Tongue (tissue), 2 donors: ENCODE measurements around the gene PGPEP1. TPM values are rescaled to one million over a fixed set of nuclear protein-coding genes. Genes with fewer than 3 reads are reported as not detected.
"Not testable (repeated sequence)": the region's sequence is repeated elsewhere in the genome, so short reads cannot be mapped to it uniquely, and the experiment has no call there.

Experiments
- DNase-seq: peaks from one replicate; pipeline ENCODE4 v3.0.0-alpha.2; 2015
- total RNA-seq: library from RNA; depleted of rRNA; stranded (reverse); fragments of >200 nt; gene quantifications from one replicate; pipeline ENCODE4 v1.2.3, GENCODE V29; 2014

Gene PGPEP1
- total RNA-seq, 1 donor from 2014 or later = 12.7 TPM

GRCh38 chr19:18308051-18308947 is 32.1 kb upstream of the PGPEP1 start:
- DNase-seq = no peak

- DNase-seq = no peak
These were observed 31.5 kb upstream of the PGPEP1 start for GRCh38 chr19:18308948-18309325.

- DNase-seq = no peak
These were observed 30.8 kb upstream of the PGPEP1 start for GRCh38 chr19:18309525-18310064.

GRCh38 chr19:18310118-18310909 is 30.1 kb upstream of the PGPEP1 start:
- DNase-seq = no peak

GRCh38 chr19:18310966-18311365 is 29.4 kb upstream of the PGPEP1 start:
- DNase-seq = no peak

- no peak for DNase-seq
These were observed 28.8 kb upstream of the PGPEP1 start for GRCh38 chr19:18311502-18312091.

GRCh38 chr19:18312092-18312534 is 28.3 kb upstream of the PGPEP1 start:
- DNase-seq = no peak

GRCh38 chr19:18313398-18313797 is 27.0 kb upstream of the PGPEP1 start:
- DNase-seq = no peak

- no peak for DNase-seq
These were observed 22.2 kb upstream of the PGPEP1 start for GRCh38 chr19:18317961-18318800.

- DNase-seq = no peak
These were observed 20.7 kb upstream of the PGPEP1 start for GRCh38 chr19:18319591-18320135.

GRCh38 chr19:18320865-18321733 is 19.3 kb upstream of the PGPEP1 start:
- no peak for DNase-seq

GRCh38 chr19:18321734-18322102 is 18.7 kb upstream of the PGPEP1 start:
- DNase-seq = no peak

- DNase-seq = peak; percentile 69
These were observed 18.1 kb upstream of the PGPEP1 start for GRCh38 chr19:18322318-18322758.

GRCh38 chr19:18322759-18323460 is 17.5 kb upstream of the PGPEP1 start, which contains the start of gene LSM4:
LSM4 (minus strand) TSS chr19:18323076; CDS start chr19:18323020, 56 bp downstream.
- peak; percentile 99 for DNase-seq

GRCh38 chr19:18324373-18324731 is 16.0 kb upstream of the PGPEP1 start:
- not testable (repeated sequence) for DNase-seq

- DNase-seq = no peak
These were observed 13.6 kb upstream of the PGPEP1 start for GRCh38 chr19:18326772-18327171.

GRCh38 chr19:18328340-18329034 is 11.9 kb upstream of the PGPEP1 start:
- DNase-seq = peak; percentile 98

GRCh38 chr19:18329035-18329376 is 11.4 kb upstream of the PGPEP1 start:
- no peak for DNase-seq

GRCh38 chr19:18330868-18331267 is 9.5 kb upstream of the PGPEP1 start:
- DNase-seq = no peak
